ENCODE results near the gene GPR146.

GPR146 gene

DNA sequence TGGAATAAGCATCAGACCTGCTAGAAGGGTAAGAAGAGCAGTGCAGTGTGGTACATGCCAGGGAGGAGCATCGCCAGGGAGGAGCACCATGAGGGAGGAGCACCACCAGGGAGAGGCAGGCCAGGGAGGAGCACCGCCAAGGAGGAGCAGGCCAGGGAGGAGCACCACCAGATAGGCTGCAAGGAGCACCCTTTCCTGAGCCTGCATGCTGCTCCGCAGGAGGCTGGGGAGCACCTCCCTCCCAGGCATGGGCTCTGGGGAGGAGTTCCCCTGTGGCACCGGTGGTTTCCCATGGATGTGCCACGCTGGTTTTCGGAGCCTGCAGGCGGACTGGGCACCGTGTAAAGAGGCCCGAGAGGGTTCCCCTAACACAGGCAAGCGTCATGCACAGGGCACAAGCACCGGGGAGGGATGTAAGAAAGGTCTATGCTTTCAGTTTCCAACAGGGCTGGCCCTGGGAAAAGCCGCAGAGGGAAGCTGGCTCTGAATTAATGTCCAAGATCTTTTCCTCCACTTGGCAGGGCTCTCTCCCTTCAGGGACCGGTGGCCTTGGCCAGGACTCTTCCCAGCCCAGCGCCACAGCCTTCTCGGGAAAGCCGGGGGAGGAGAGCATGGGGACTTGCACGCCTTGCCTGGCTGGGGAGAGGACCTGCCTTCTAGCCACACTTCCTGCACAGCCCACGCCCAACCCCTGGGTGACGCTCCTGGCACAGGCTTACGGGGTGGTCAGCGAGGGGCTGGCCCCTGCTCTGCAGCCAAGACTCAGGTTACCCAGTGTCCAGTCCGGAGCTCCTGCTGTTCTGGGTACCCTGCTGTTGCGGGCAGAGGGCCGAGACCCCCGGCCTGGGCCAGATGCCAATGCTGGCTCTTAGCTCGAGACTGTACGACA is 32.1 kb downstream of the GPR146 start:
- ATAC-seq, result no peak; the same call in 1 of the 3 replicates
- TF ChIP-seq ZFP30 (CRISPR knock-in tag; IDR thresholded peaks at IDR 0.05), result no peak
- TF ChIP-seq ESRRG (CRISPR knock-in tag; IDR thresholded peaks at IDR 0.05), result no peak
- TF ChIP-seq TSHZ2 (CRISPR knock-in tag; IDR thresholded peaks at IDR 0.05), result no peak
- TF ChIP-seq PPARA (CRISPR knock-in tag; IDR thresholded peaks at IDR 0.05; ENCODE audit: borderline replicate concordance), result no peak
- TF ChIP-seq RARB (CRISPR knock-in tag; IDR thresholded peaks at IDR 0.05), result no peak
- TF ChIP-seq CSDC2 (CRISPR knock-in tag; IDR thresholded peaks at IDR 0.05), result no peak
- no peak for TF ChIP-seq PATZ1 (CRISPR knock-in tag; IDR thresholded peaks at IDR 0.05; ENCODE audit: borderline replicate concordance)
- TF ChIP-seq TOX (CRISPR knock-in tag; IDR thresholded peaks at IDR 0.05; ENCODE audit: borderline replicate concordance), result no peak
- TF ChIP-seq, protein P1, sequence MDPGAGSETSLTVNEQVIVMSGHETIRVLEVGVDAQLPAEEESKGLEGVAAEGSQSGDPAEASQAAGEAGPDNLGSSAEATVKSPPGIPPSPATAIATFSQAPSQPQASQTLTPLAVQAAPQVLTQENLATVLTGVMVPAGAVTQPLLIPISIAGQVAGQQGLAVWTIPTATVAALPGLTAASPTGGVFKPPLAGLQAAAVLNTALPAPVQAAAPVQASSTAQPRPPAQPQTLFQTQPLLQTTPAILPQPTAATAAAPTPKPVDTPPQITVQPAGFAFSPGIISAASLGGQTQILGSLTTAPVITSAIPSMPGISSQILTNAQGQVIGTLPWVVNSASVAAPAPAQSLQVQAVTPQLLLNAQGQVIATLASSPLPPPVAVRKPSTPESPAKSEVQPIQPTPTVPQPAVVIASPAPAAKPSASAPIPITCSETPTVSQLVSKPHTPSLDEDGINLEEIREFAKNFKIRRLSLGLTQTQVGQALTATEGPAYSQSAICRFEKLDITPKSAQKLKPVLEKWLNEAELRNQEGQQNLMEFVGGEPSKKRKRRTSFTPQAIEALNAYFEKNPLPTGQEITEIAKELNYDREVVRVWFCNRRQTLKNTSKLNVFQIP (CRISPR knock-in tag; IDR thresholded peaks at IDR 0.05; ENCODE audit: borderline replicate concordance, low read depth), result no peak
- no peak for TF ChIP-seq ISL1 (CRISPR knock-in tag; IDR thresholded peaks at IDR 0.05)
- TF ChIP-seq BACH2 (CRISPR knock-in tag; IDR thresholded peaks at IDR 0.05; ENCODE audit: borderline replicate concordance), result no peak
- no peak for TF ChIP-seq TCF4 (CRISPR knock-in tag; IDR thresholded peaks at IDR 0.05; ENCODE audit: borderline replicate concordance)
- TF ChIP-seq GLIS3 (CRISPR knock-in tag; IDR thresholded peaks at IDR 0.05), result no peak
- TF ChIP-seq ZNF8 (CRISPR knock-in tag; IDR thresholded peaks at IDR 0.05), result no peak
- no peak for TF ChIP-seq ZC3H10 (CRISPR knock-in tag; IDR thresholded peaks at IDR 0.05)
- TF ChIP-seq ZNF565 (CRISPR knock-in tag; conservative IDR thresholded peaks at IDR 0.05; ENCODE audit: low read depth), result no peak
- TF ChIP-seq SNAI2 (CRISPR knock-in tag; IDR thresholded peaks at IDR 0.05), result no peak
- TF ChIP-seq ZFP3 (CRISPR knock-in tag; IDR thresholded peaks at IDR 0.05), result no peak
- no peak for TF ChIP-seq CREB5 (CRISPR knock-in tag; IDR thresholded peaks at IDR 0.05; ENCODE audit: low read depth)

GRCh38 chr7:1078519-1078918 is 34.2 kb downstream of the GPR146 start:
- no peak for ATAC-seq
- no peak for TF ChIP-seq ARNTL (CRISPR knock-in tag; IDR thresholded peaks at IDR 0.05; ENCODE audit: borderline replicate concordance, low read depth)
- no peak for TF ChIP-seq ZNF565 (CRISPR knock-in tag; conservative IDR thresholded peaks at IDR 0.05; ENCODE audit: low read depth)
- no peak for TF ChIP-seq CSDC2 (CRISPR knock-in tag; IDR thresholded peaks at IDR 0.05)
- TF ChIP-seq, protein P1 (CRISPR knock-in tag; IDR thresholded peaks at IDR 0.05; ENCODE audit: borderline replicate concordance, low read depth), result no peak
- no peak for TF ChIP-seq ZFP30 (CRISPR knock-in tag; IDR thresholded peaks at IDR 0.05)
- no peak for TF ChIP-seq ZNF70 (CRISPR knock-in tag; IDR thresholded peaks at IDR 0.05)
- TF ChIP-seq ZNF8 (CRISPR knock-in tag; IDR thresholded peaks at IDR 0.05), result no peak
- TF ChIP-seq RARB (CRISPR knock-in tag; IDR thresholded peaks at IDR 0.05), result no peak
- no peak for TF ChIP-seq SNAI2 (CRISPR knock-in tag; IDR thresholded peaks at IDR 0.05)
- no peak for TF ChIP-seq TCF4 (CRISPR knock-in tag; IDR thresholded peaks at IDR 0.05; ENCODE audit: borderline replicate concordance)
- no peak for TF ChIP-seq ZFP3 (CRISPR knock-in tag; IDR thresholded peaks at IDR 0.05)
- TF ChIP-seq ISL1 (CRISPR knock-in tag; IDR thresholded peaks at IDR 0.05), result no peak
- no peak for TF ChIP-seq PATZ1 (CRISPR knock-in tag; IDR thresholded peaks at IDR 0.05; ENCODE audit: borderline replicate concordance)
- no peak for TF ChIP-seq GLIS3 (CRISPR knock-in tag; IDR thresholded peaks at IDR 0.05)
- no peak for TF ChIP-seq TSHZ2 (CRISPR knock-in tag; IDR thresholded peaks at IDR 0.05)
- no peak for TF ChIP-seq ZC3H10 (CRISPR knock-in tag; IDR thresholded peaks at IDR 0.05)
- no peak for TF ChIP-seq OSR1 (CRISPR knock-in tag; IDR thresholded peaks at IDR 0.05)
